ENCODE data around the gene LPP. TPM values are rescaled to one million over a fixed set of nuclear protein-coding genes. Genes with fewer than 3 reads are reported as not detected.

LPP gene
- total RNA-seq, 1 experiment from 2014 or later, result 54.0 TPM

DNA sequence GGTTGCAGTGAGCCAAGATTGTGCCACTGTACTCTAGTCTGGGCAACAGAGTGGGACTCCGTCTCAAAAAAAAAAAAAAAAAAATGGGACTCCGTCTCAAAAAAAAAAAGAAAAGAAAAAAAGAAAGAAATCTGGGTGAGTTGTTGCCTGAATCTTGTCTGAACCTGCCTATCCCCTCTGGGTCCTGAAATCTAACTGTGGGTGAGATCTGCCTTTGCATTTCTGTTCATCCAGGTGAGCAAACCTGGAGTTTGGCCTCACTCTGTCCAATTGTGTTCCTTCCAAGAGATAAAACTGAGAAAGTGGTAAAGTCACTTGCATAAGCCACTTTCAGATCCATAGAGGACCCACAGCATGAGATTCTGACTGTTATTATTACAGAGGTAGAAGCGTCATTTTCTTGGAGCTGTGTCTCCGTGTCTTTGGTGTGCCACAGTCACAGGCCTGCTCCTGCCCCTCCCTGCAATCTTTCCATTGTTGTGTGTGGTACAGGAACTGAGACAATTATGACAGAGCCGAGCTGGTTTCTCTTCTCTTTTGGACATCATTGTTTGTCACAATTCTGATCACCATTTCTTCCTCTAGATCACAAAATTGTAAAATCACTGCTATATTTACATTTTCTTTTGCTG, 235.9 kb downstream of the LPP start (continued):
- no peak for TF ChIP-seq JUND (IDR thresholded peaks at IDR 0.05)
- no peak for TF ChIP-seq TCF7L2 (IDR thresholded peaks at IDR 0.05; ENCODE audit: borderline replicate concordance, extremely low read depth, insufficient read depth, insufficient read length)
- TF ChIP-seq POLR2A (IDR thresholded peaks at IDR 0.05; ENCODE audit: borderline replicate concordance, extremely low read depth, insufficient read depth, insufficient read length), result no peak
- TF ChIP-seq POLR2AphosphoS5 (IDR thresholded peaks at IDR 0.05; ENCODE audit: low read depth, low read length), result no peak
- TF ChIP-seq, protein P1, sequence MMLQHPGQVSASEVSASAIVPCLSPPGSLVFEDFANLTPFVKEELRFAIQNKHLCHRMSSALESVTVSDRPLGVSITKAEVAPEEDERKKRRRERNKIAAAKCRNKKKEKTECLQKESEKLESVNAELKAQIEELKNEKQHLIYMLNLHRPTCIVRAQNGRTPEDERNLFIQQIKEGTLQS (IDR thresholded peaks at IDR 0.05), result no peak
- no peak for TF ChIP-seq ZFX (IDR thresholded peaks at IDR 0.05)

DNA sequence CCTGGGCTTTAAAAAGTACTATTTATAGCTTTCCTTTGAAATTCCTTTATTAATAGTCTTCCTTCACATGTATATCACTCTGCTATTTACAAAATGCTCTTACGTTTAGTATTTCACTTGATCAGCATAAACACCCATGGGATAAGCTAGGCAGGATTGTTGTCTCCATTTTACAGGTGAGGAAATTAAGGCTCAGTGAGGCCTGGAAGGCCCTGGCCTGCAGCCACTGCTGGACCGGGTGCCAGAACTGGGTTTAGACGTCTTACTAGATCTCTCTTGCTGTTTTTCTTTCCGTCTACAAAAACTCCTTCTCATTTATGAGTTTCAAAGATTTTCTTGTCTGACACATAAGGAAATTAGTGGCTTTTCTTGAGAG, 236.4 kb downstream of the LPP start:
- Histone ChIP-seq H3K79me2 (ENCODE audit: insufficient read depth, low read length) (no peaks in the 10 kb centered on the region; the same call in 1 of the 2 replicates), H3K9ac (ENCODE audit: low read length) (no peak overlapping the region), H3K4me2 (ENCODE audit: low read length) (no peak overlapping the region), H3K9me3 (ENCODE audit: control insufficient read depth in 1 of 2, insufficient read depth in 1 of 2, low read depth in 1 of 2, low read length in 2 of 2) (no peaks in the 10 kb centered on the region), H3K4me3 (replicated peaks in 1 of 2; ENCODE audit: low read depth in 1 of 2, low read length in 2 of 2) (no peak overlapping the region), H4K20me1 (ENCODE audit: insufficient read depth) (no peaks in the 10 kb centered on the region), H3K36me3 (ENCODE audit: control insufficient read depth in 1 of 2, insufficient read depth in 2 of 2, low read length in 2 of 2) (no peaks in the 10 kb centered on the region), H3K27me3 (ENCODE audit: insufficient read depth, low read length) (no peaks in the 10 kb centered on the region), H3K9me2 (ENCODE audit: insufficient read depth) (no peaks in the 10 kb centered on the region), H3K4me1 (ENCODE audit: control insufficient read depth in 1 of 2, insufficient read depth in 2 of 2, low read length in 2 of 2) (peaks cover 8 to 23% of the 10 kb centered on the region in 2 experiments; a peak in 3 of 4 replicates), H2AFZ (ENCODE audit: low read depth, low read length, poor library complexity, severe bottlenecking) (no peak overlapping the region), H3K27ac (ENCODE audit: low read depth, low read length) (no peak overlapping the region)
- ChIA-PET CTCF (no interaction called here), RAD21 (ENCODE audit: low non-redundant PET in 1 of 2, low total read pairs in 2 of 2, uncharacterized antibody in 2 of 2, unreplicated experiment in 2 of 2) (no interaction called here), POLR2A (no interaction called here)
- intact Hi-C loops (cut with micrococcal nuclease), result no loop called here
- BruUV-seq (replicated peaks), result no TSS peak
- ATAC-seq (no peak), DNase-seq (ENCODE audit: low read depth, low spot score) (no peak)
- TF ChIP-seq, protein P2, sequence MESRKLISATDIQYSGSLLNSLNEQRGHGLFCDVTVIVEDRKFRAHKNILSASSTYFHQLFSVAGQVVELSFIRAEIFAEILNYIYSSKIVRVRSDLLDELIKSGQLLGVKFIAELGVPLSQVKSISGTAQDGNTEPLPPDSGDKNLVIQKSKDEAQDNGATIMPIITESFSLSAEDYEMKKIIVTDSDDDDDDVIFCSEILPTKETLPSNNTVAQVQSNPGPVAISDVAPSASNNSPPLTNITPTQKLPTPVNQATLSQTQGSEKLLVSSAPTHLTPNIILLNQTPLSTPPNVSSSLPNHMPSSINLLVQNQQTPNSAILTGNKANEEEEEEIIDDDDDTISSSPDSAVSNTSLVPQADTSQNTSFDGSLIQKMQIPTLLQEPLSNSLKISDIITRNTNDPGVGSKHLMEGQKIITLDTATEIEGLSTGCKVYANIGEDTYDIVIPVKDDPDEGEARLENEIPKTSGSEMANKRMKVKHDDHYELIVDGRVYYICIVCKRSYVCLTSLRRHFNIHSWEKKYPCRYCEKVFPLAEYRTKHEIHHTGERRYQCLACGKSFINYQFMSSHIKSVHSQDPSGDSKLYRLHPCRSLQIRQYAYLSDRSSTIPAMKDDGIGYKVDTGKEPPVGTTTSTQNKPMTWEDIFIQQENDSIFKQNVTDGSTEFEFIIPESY (IDR thresholded peaks at IDR 0.05; ENCODE audit: extremely low read depth, insufficient replicate concordance, low read length), result no peak
- TF ChIP-seq EZH2phosphoT487 (IDR thresholded peaks at IDR 0.05; ENCODE audit: borderline replicate concordance) (no peak), SIN3A (IDR thresholded peaks at IDR 0.05; ENCODE audit: low read depth) (no peak), POLR2AphosphoS5 (IDR thresholded peaks at IDR 0.05; ENCODE audit: low read depth, low read length) (no peak), YY1 (IDR thresholded peaks at IDR 0.05; ENCODE audit: extremely low read depth, insufficient replicate concordance, low read depth, low read length) (no peak), ZFX (IDR thresholded peaks at IDR 0.05) (no peak), FOSL1 (IDR thresholded peaks at IDR 0.05; ENCODE audit: low read depth) (no peak), SP1 (IDR thresholded peaks at IDR 0.05; ENCODE audit: low read depth) (no peak), ELF1 (IDR thresholded peaks at IDR 0.05; ENCODE audit: borderline replicate concordance, low read depth) (no peak), CBX3 (IDR thresholded peaks at IDR 0.05; ENCODE audit: low read depth) (no peak)
- TF ChIP-seq, protein P3, sequence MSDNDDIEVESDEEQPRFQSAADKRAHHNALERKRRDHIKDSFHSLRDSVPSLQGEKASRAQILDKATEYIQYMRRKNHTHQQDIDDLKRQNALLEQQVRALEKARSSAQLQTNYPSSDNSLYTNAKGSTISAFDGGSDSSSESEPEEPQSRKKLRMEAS (IDR thresholded peaks at IDR 0.05), result no peak
- TF ChIP-seq, protein P1 (IDR thresholded peaks at IDR 0.05), result no peak
- TF ChIP-seq, protein P4, sequence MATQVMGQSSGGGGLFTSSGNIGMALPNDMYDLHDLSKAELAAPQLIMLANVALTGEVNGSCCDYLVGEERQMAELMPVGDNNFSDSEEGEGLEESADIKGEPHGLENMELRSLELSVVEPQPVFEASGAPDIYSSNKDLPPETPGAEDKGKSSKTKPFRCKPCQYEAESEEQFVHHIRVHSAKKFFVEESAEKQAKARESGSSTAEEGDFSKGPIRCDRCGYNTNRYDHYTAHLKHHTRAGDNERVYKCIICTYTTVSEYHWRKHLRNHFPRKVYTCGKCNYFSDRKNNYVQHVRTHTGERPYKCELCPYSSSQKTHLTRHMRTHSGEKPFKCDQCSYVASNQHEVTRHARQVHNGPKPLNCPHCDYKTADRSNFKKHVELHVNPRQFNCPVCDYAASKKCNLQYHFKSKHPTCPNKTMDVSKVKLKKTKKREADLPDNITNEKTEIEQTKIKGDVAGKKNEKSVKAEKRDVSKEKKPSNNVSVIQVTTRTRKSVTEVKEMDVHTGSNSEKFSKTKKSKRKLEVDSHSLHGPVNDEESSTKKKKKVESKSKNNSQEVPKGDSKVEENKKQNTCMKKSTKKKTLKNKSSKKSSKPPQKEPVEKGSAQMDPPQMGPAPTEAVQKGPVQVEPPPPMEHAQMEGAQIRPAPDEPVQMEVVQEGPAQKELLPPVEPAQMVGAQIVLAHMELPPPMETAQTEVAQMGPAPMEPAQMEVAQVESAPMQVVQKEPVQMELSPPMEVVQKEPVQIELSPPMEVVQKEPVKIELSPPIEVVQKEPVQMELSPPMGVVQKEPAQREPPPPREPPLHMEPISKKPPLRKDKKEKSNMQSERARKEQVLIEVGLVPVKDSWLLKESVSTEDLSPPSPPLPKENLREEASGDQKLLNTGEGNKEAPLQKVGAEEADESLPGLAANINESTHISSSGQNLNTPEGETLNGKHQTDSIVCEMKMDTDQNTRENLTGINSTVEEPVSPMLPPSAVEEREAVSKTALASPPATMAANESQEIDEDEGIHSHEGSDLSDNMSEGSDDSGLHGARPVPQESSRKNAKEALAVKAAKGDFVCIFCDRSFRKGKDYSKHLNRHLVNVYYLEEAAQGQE (IDR thresholded peaks at IDR 0.05; ENCODE audit: low read depth), result no peak
- TF ChIP-seq, protein P5, sequence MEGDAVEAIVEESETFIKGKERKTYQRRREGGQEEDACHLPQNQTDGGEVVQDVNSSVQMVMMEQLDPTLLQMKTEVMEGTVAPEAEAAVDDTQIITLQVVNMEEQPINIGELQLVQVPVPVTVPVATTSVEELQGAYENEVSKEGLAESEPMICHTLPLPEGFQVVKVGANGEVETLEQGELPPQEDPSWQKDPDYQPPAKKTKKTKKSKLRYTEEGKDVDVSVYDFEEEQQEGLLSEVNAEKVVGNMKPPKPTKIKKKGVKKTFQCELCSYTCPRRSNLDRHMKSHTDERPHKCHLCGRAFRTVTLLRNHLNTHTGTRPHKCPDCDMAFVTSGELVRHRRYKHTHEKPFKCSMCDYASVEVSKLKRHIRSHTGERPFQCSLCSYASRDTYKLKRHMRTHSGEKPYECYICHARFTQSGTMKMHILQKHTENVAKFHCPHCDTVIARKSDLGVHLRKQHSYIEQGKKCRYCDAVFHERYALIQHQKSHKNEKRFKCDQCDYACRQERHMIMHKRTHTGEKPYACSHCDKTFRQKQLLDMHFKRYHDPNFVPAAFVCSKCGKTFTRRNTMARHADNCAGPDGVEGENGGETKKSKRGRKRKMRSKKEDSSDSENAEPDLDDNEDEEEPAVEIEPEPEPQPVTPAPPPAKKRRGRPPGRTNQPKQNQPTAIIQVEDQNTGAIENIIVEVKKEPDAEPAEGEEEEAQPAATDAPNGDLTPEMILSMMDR (IDR thresholded peaks at IDR 0.05 in 2 of 3, conservative IDR thresholded peaks at IDR 0.05 in 1 of 3; ENCODE audit: borderline replicate concordance in 1 of 3, insufficient read depth in 1 of 3, low read depth in 2 of 3, low read length in 2 of 3), result no peak
